SHP77 (cell line): ENCODE measurements around the gene CYB5R4.

Source experiments
- DNase-seq, 2 experiments: peaks; one replicate each; lab custom pipeline; 2025; lab: John Stamatoyannopoulos, UW

Gene CYB5R4, protein sequence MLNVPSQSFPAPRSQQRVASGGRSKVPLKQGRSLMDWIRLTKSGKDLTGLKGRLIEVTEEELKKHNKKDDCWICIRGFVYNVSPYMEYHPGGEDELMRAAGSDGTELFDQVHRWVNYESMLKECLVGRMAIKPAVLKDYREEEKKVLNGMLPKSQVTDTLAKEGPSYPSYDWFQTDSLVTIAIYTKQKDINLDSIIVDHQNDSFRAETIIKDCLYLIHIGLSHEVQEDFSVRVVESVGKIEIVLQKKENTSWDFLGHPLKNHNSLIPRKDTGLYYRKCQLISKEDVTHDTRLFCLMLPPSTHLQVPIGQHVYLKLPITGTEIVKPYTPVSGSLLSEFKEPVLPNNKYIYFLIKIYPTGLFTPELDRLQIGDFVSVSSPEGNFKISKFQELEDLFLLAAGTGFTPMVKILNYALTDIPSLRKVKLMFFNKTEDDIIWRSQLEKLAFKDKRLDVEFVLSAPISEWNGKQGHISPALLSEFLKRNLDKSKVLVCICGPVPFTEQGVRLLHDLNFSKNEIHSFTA

DNA sequence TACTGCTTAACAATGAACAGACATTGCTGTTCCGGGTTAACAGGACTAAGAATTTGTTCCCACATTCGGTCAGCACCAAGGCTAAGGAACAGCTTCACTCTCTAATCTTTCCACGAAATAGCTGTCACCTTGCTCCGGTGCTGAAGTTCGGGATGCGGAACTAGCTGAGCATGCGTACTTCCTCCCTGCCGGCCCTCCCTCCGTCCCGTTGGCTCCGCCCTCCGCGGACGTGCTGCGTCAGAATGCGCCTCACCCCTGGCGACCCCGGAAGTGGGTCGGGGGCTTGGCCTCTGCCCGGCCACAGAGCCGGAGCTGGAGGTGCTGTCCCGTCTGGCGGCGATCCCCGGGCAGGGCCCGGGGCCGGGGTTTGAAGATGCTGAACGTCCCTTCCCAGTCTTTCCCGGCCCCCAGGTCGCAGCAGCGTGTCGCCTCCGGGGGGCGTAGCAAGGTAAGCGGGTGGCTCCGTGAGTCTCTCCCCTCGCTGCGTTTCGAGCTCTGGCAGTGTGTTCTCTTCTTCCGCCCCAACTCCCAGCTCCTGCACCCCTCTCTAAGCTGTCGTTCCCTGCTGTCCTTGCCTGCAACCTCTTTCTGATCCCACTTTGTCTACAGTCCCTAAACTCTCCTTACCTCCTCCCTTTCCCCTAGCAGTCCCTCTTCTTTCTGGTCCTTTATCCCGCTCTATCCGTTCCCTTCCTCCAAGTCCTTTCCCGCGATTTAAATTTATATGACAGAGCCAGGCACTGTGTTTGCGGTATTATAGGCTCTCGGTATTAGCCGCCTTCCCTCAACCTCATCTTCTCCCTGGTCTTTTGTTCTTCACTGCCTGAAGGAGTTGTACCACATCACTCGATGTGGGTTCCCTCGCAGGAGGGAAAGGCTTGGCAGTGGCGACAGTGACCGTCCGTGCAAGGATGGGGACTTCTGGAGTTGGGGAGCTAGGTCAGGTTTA is at the start of gene CYB5R4:
TSS of gene CYB5R4 (plus strand) at position 280 of the 949 bp plus-strand sequence. CDS start at position 374, 94 bp downstream.
- peak; percentile 85 to 87 for DNase-seq

DNA sequence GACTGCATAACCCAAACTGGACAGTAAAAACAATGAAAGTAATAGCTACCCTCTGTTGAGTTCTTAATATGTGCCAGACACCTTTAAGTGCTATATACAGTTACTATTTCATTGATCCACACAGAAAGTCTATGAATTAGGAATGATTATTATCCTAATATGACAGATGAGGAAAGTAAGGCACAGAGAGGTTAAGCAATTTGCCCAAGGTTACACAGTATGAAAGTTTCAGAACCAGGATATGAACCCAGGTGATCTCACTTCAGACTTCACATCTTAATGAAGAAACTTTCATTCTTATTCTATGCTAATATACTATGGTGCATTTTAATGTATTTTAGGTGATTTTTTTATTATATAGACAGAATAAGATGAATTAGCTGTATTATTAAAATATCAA is 46.9 kb upstream of the CYB5R4 start:
- DNase-seq, result no peak

- DNase-seq, result no peak
Observed at GRCh38 chr6:83815631-83816272, 43.7 kb upstream of the CYB5R4 start.

- no peak for DNase-seq
Observed at GRCh38 chr6:83822629-83823169, 36.8 kb upstream of the CYB5R4 start.

- peak in 1 of 2 experiments; percentile 9 for DNase-seq
Observed at GRCh38 chr6:83824388-83824801, 35.1 kb upstream of the CYB5R4 start.

DNA sequence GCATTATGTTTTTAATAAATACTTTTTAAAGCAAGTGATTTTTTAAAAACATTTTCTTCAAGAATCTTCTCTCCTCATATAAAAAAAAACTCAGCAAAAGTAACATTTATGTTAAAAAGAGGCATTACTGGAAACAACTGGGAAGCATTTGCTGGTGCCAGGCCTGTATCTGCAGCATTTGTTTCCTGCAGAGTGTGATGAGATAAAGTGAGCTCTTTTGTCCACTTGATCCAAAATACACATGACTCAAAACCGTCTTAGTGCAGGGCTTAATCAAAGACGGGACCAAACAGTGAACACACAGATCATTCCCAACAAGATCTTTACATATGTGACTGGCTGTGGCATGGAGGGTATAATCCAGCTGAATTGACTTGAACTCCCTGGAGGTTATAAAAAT is 34.7 kb upstream of the CYB5R4 start:
- DNase-seq, result no peak

DNA sequence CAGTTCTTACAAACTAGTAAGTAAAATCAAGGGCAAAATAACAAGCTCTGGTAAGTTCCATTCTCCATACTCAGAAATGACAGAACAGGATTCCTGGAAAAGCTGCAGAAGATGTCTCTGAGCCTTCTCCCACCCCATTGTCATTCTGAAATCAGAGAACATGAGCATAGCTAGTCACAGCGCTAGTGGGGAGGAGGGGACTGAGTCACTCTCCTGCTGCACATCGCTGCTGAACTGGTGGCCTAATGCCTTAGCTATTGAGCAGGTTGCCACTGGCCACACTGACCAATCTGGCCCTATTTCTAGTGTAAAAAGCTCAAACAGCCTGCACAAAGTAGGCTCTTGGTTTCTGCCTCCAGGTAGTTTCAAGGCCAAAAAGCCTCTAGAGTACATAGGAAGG is 32.4 kb upstream of the CYB5R4 start:
- no peak for DNase-seq

DNA sequence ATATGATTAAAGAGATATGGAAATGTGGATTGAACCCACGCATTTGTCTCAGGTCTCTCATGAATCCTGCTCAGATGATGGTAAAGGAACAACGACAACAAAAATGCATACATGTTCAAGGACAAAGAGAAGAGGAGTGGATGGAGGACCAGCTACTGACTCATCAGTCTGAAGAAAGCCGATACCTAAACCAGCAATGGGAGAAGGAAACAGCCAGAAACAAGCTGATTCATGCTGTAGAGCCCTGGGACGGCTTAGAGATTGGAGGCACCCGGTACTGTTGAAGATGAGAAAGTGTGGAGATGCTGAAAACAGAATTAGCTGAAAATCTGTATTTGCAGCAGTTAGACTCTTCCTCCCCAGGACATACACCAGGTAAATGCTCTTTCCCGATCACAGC is 20.8 kb upstream of the CYB5R4 start:
- no peak for DNase-seq

GRCh38 chr6:83844170-83844569 is 15.3 kb upstream of the CYB5R4 start:
- no peak for DNase-seq

DNA sequence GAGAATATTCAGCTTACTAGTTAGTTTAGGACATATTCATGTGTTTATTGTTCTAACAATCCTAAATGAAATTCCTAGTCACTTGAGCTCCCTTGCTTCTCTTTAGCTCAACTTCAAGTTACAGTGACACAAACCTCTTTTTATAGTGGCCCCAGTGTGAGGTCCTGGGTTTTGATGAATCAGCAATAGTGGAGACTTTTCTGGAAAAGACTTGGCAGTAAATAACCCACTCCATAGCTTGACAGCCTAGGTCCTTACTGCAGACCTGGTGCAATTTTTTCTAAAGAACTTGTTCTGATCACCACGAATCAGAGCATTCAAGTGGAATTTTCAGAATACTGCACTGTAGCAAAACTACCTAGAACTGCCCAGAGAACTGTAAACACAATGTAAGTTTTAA is 13.2 kb upstream of the CYB5R4 start:
- no peak for DNase-seq

DNA sequence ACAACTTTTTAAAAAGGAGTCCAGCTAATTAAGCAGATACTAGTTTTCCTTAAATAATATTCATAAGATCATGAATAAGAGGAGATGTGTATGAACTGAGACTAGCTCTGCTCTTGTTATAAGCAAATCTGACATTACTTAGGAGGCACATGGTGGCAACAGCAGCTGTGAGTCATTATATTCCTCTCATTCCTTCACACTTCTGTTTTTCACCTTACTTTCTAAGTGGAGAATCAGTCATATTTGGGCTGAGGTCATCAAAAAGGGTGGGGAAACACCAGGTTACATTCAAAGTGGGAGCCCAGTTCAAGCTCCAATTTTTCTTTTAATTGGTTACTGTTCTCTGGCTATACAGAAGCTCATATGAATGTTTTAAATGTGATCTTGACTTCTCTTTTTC is 12.3 kb upstream of the CYB5R4 start:
- no peak for DNase-seq

- DNase-seq, result no peak
Observed at GRCh38 chr6:83849127-83849526, 10.4 kb upstream of the CYB5R4 start.

GRCh38 chr6:83849610-83850009 is 9.9 kb upstream of the CYB5R4 start:
- no peak for DNase-seq

- DNase-seq, result no peak
Observed at GRCh38 chr6:83852528-83853177, 6.8 kb upstream of the CYB5R4 start.

DNA sequence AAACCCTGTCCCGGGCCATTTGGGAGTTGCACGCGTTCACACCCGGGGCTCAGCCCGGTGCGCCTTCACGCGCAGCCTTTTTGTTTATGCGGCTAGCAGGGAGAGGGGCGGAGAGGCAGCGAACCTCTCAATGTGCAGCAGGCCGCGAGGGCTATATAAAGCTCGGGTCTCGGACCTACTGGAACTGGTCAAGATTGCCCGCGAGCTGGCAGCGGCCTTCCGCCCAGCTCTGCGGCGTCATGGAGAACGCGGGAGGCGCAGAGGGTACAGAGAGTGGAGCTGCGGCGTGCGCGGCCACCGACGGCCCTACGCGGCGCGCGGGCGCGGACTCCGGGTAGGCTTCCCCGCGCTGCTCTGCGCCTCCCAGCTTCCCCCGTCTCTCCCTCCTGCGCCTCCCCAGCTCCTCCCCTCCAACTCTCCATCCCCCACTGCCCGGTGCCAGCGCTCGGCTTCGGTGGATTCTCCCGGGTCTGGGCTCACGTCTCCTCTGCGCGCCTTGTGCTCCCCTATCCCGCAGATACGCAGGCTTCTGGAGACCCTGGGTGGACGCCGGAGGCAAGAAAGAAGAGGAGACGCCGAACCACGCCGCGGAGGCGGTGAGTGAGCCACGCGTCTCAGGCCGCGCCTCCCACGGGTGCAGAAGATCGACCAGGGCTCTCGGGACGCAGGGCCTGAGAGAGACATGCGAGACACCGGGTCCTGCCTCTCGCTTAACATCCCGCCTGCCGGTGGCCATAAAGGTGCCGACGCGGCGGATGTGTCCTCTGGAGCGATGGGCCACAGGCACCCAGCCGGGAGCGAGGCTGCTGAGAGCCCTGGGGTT is 6.1 kb upstream of the CYB5R4 start, which contains the start of gene RIPPLY2:
TSS of gene RIPPLY2 (plus strand) at position 183 of the 823 bp plus-strand sequence. CDS start at position 240, 57 bp downstream.
- DNase-seq, result peak; percentile 73 to 80

DNA sequence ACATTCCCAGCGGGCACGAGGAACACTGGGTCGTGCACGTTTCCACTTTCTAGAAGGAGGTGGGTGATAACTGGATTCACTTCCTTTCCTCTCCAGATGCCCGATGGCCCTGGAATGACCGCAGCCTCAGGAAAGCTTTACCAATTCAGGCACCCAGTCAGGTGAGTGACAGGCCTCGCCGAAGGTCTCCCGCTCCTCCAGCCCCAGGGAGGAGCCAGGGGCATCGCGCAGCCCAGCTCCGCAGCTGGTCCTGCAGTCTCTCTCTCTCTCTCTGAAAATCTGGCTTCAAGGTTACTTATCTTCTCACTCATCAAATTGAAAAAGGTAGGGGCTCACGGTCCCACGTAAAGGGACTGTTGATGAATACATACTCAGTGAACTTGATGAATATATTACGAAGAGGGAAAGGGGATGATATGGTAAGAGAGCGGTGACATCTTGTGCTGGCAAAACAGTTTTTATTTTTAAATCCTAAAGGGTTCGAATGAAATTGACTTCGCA is 5.4 kb upstream of the CYB5R4 start:
- peak; percentile 73 to 80 for DNase-seq

DNA sequence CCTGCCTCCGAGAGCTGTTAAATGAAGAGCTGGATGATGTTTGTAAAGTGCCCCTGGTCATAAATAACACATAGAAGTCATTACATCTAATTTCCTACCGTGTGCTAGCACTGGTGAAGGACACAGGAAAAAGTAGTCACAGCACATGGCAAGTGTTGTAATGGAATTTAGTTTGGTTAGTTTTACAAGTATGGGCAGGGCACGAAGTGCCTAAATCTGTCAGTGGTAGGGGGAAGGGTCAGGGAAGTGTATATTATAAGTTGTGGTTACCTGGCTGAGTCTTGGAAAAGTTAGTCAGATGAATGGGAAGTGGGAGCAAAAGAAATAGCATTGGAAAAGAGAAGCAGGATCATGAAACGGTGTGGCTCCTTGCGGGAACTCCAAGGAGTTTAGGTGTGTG is 4.7 kb upstream of the CYB5R4 start:
- DNase-seq, result no peak

- DNase-seq, result no peak
Observed at GRCh38 chr6:83860359-83860755, 868 bp downstream of the CYB5R4 start.

GRCh38 chr6:83860782-83861495 is 1.4 kb downstream of the CYB5R4 start:
- no peak for DNase-seq
